SK-N-SH treated with all-trans-retinoic acid at 6 μM for 48 hours (cell line): ENCODE measurements around the gene MZB1.
A peak's percentile ranks its signal among the peaks of the same experiment; 100 is the strongest.

ENCODE experiments used
- ATAC-seq: fragments of 200-7000 bp; cut with Tn5 transposase; 3 replicates; pipeline ENCODE4 v1.9.1; 2020; ENCODE audit warnings: mild to moderate bottlenecking, moderate library complexity
- ARNTL ChIP-seq: fragments of 450-650 bp; formaldehyde crosslinking; IDR thresholded peaks from 2 replicates; pipeline ENCODE4 v1.5.0; 2020; ENCODE audit warnings: low read depth, mild to moderate bottlenecking, moderate library complexity, borderline replicate concordance
- BACH2 ChIP-seq: fragments of 250-450 bp; sonication (Bioruptor Pico); IDR thresholded peaks from 2 replicates; pipeline ENCODE4 v1.9.0; 2021; ENCODE audit warnings: mild to moderate bottlenecking, borderline replicate concordance
- CSDC2 ChIP-seq: fragments of 250-450 bp; sonication (Bioruptor Pico); IDR thresholded peaks from 2 replicates; pipeline ENCODE4 v1.5.0; 2020; ENCODE audit warnings: mild to moderate bottlenecking, moderate library complexity
- ESRRG ChIP-seq: fragments of 250-450 bp; sonication (Bioruptor Pico); IDR thresholded peaks from 2 replicates; pipeline ENCODE4 v1.6.1; 2021; ENCODE audit warnings: mild to moderate bottlenecking
- GLIS3 ChIP-seq: fragments of 250-450 bp; sonication (Bioruptor Pico); IDR thresholded peaks from 2 replicates; pipeline ENCODE4 v1.5.0; 2020; ENCODE audit warnings: mild to moderate bottlenecking, moderate library complexity
- ISL1 ChIP-seq: fragments of 250-450 bp; sonication (Bioruptor Pico); IDR thresholded peaks from 2 replicates; pipeline ENCODE4 v2.1.2; 2022; ENCODE audit warnings: mild to moderate bottlenecking, moderate library complexity
- OSR1 ChIP-seq: fragments of 250-450 bp; sonication (Bioruptor Pico); IDR thresholded peaks from 2 replicates; pipeline ENCODE4 v1.8.0; 2022; ENCODE audit warnings: moderate library complexity, mild to moderate bottlenecking, inconsistent platforms
- PATZ1 ChIP-seq: fragments of 250-450 bp; sonication (Bioruptor Pico); IDR thresholded peaks from 2 replicates; pipeline ENCODE4 v1.8.0; 2020; ENCODE audit warnings: mild to moderate bottlenecking, moderate library complexity, borderline replicate concordance
- PPARA ChIP-seq: fragments of 250-450 bp; sonication (Bioruptor Pico); IDR thresholded peaks from 2 replicates; pipeline ENCODE4 v1.5.0; 2020; ENCODE audit warnings: mild to moderate bottlenecking, borderline replicate concordance
- RARB ChIP-seq: fragments of 250-450 bp; sonication (Bioruptor Pico); IDR thresholded peaks from 2 replicates; pipeline ENCODE4 v1.8.0; 2021; ENCODE audit warnings: mild to moderate bottlenecking, moderate library complexity
- SNAI2 ChIP-seq: fragments of 250-450 bp; sonication (Bioruptor Pico); IDR thresholded peaks from 2 replicates; pipeline ENCODE4 v1.5.0; 2020; ENCODE audit warnings: mild to moderate bottlenecking, moderate library complexity
- TCF4 ChIP-seq: fragments of 250-450 bp; sonication (Bioruptor Pico); IDR thresholded peaks from 2 replicates; pipeline ENCODE4 v1.8.0; 2021; ENCODE audit warnings: mild to moderate bottlenecking, moderate library complexity, borderline replicate concordance
- TOX ChIP-seq: fragments of 250-450 bp; sonication (Bioruptor Pico); IDR thresholded peaks from 2 replicates; pipeline ENCODE4 v1.8.0; 2021; ENCODE audit warnings: mild to moderate bottlenecking, moderate library complexity, borderline replicate concordance
- TSHZ2 ChIP-seq: fragments of 250-450 bp; sonication (Bioruptor Pico); IDR thresholded peaks from 2 replicates; pipeline ENCODE4 v1.5.0; 2020; ENCODE audit warnings: mild to moderate bottlenecking, moderate library complexity
- ZFP3 ChIP-seq: fragments of 250-450 bp; sonication (Bioruptor Pico); IDR thresholded peaks from 2 replicates; pipeline ENCODE4 v1.5.0; 2020; ENCODE audit warnings: mild to moderate bottlenecking, moderate library complexity
- ZFP30 ChIP-seq: fragments of 450-650 bp; formaldehyde crosslinking; IDR thresholded peaks from 2 replicates; pipeline ENCODE4 v1.5.0; 2022; ENCODE audit warnings: mild to moderate bottlenecking, moderate library complexity
- ZNF565 ChIP-seq: fragments of 450-650 bp; formaldehyde crosslinking; conservative IDR thresholded peaks from 2 replicates; pipeline ENCODE4 v1.5.0; 2020; ENCODE audit warnings: low read depth, mild to moderate bottlenecking, moderate library complexity
- ZNF70 ChIP-seq: fragments of 450-650 bp; formaldehyde crosslinking; IDR thresholded peaks from 2 replicates; pipeline ENCODE4 v1.5.0; 2020; ENCODE audit warnings: mild to moderate bottlenecking, moderate library complexity
- TF ChIP-seq, protein P1 (sequence below): fragments of 250-450 bp; sonication (Bioruptor Pico); IDR thresholded peaks from 2 replicates; pipeline ENCODE4 v1.5.1; 2021; ENCODE audit warnings: mild to moderate bottlenecking, moderate library complexity
- TF ChIP-seq, protein P2 (sequence below): fragments of 250-450 bp; sonication (Bioruptor Pico); IDR thresholded peaks from 2 replicates; pipeline ENCODE4 v1.8.0; 2021; ENCODE audit warnings: low read depth, mild to moderate bottlenecking, moderate library complexity, borderline replicate concordance

The MZB1 gene

GRCh38 chr5:139392678-139393496 is 3.2 kb upstream of the MZB1 start:
- ATAC-seq = peak; percentile 56
- TF ChIP-seq SNAI2 (no peak), TSHZ2 (no peak), ZFP3 (CRISPR knock-in tag) (no peak), PATZ1 (CRISPR knock-in tag) (no peak), OSR1 (CRISPR knock-in tag) (no peak), ZFP30 (no peak), ZNF70 (CRISPR knock-in tag) (no peak), ZNF565 (no peak)
- TF ChIP-seq, protein P1, sequence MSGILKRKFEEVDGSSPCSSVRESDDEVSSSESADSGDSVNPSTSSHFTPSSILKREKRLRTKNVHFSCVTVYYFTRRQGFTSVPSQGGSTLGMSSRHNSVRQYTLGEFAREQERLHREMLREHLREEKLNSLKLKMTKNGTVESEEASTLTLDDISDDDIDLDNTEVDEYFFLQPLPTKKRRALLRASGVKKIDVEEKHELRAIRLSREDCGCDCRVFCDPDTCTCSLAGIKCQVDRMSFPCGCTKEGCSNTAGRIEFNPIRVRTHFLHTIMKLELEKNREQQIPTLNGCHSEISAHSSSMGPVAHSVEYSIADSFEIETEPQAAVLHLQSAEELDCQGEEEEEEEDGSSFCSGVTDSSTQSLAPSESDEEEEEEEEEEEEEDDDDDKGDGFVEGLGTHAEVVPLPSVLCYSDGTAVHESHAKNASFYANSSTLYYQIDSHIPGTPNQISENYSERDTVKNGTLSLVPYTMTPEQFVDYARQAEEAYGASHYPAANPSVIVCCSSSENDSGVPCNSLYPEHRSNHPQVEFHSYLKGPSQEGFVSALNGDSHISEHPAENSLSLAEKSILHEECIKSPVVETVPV (CRISPR knock-in tag) = no peak

DNA sequence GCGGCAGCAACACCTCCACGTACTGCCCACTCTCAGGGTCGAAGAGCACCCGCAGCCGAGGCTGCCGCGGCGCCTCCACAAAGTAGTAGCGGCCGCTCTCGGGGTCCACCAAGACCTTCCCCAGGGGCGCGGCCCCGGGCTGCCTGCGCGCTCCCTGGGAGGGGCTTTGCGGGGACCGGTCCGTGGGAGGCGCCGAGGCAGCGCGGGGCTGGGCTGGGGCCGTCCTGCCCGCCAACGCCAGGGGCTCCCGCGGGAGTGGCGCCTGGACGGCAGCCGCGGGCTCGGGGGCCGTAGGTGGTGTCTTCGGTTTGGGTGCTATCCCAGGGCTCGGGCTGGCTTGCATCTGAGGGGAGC is 2.6 kb upstream of the MZB1 start:
- no peak for ATAC-seq
- TF ChIP-seq ARNTL (no peak), ISL1 (CRISPR knock-in tag) (no peak), ZFP30 (no peak), TCF4 (CRISPR knock-in tag) (no peak), ZFP3 (CRISPR knock-in tag) (no peak), PATZ1 (CRISPR knock-in tag) (no peak), PPARA (CRISPR knock-in tag) (no peak)

GRCh38 chr5:139391570-139392323 is 2.0 kb upstream of the MZB1 start:
- no peak for ATAC-seq
- TF ChIP-seq ZFP3 (CRISPR knock-in tag) (no peak), ZFP30 (no peak), SNAI2 (no peak), CSDC2 (no peak), GLIS3 (CRISPR knock-in tag) (no peak), OSR1 (CRISPR knock-in tag) (no peak), TOX (no peak), BACH2 (CRISPR knock-in tag) (no peak), ARNTL (no peak), RARB (CRISPR knock-in tag) (no peak), PATZ1 (CRISPR knock-in tag) (no peak), ESRRG (no peak), ZNF70 (CRISPR knock-in tag) (no peak)
- TF ChIP-seq, protein P2, sequence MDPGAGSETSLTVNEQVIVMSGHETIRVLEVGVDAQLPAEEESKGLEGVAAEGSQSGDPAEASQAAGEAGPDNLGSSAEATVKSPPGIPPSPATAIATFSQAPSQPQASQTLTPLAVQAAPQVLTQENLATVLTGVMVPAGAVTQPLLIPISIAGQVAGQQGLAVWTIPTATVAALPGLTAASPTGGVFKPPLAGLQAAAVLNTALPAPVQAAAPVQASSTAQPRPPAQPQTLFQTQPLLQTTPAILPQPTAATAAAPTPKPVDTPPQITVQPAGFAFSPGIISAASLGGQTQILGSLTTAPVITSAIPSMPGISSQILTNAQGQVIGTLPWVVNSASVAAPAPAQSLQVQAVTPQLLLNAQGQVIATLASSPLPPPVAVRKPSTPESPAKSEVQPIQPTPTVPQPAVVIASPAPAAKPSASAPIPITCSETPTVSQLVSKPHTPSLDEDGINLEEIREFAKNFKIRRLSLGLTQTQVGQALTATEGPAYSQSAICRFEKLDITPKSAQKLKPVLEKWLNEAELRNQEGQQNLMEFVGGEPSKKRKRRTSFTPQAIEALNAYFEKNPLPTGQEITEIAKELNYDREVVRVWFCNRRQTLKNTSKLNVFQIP (CRISPR knock-in tag) = no peak
